Stimulated activated CD8-positive, alpha-beta memory T cell treated with anti-CD3 and anti-CD28 coated beads, Interleukin-4, amount 100 ng/mL, for 48 hours (primary cell): ENCODE results near the gene TEX51.

Experiments used
- DNase-seq: peaks from one replicate; pipeline ENCODE4 v3.0.0-alpha.2; 2020

Gene TEX51

DNA sequence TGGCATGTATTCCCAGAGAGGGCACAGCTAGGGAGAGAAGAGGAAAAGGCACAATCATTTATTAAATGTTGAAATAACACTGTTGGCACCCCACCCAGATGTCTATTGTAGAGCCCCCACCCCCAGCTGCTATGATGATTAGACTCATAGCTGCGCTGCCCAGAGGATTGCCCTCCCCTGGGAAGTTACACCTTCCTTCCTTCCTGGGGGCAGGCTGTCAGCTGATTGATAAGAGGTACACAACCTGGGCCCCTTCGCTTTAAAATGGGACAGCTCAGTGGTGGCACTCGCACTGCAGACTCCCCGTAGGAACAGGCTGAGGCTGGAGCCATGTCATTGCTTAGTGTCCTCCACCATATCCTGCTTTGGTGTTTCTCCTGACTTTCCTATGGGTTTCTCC lies 18.1 kb downstream of the TEX51 start:
- no peak for DNase-seq

DNA sequence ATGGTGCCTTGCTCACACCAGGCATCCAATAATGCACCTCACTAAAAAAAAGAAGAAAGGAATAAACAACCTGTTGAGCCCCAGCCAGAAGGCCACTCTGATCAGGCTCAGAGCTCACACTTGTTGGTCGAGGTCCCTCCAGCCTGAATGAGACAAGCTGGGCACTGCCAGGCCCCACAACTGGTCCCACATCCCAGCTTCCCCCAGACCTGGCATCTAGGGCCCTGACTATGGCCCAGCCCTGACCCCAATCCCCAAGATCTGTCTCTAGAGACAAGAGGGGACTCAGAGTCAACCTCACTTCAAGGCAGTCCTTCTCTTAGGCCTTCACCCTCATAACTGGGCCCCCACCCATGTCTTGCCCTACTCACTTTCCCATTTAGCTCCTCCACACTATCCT lies 22.4 kb downstream of the TEX51 start:
- no peak for DNase-seq

DNA sequence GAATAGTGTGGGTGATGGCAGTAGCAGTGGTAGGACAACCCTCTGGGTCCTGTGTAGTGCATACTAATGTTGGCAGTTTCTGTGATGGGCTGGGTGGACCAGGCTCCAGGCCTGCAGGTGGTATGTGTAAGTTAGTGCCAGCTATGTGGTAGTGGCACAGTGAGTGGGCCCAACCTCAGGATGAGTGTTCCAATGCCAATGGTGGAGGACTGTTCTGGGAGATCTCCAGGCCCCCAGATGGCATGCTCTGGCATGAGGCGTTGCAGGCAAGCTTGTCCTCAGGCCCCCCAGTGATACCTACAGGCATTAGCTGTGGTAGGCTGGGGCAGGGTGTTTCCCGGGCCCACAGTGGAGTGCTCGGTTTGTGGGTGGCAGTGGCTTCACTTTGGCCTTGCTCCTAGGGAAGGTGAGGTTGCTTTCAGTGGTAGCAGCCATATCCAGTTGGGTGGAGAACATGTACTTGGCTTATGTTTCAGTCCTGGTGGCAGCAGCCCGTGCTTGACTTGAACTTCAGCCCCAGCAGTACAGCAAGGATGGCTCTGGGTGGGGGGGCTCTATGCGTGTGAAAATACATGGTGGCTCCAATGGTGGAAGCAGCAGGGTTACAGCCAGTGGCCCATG lies 32.4 kb downstream of the TEX51 start:
- no peak for DNase-seq

DNA sequence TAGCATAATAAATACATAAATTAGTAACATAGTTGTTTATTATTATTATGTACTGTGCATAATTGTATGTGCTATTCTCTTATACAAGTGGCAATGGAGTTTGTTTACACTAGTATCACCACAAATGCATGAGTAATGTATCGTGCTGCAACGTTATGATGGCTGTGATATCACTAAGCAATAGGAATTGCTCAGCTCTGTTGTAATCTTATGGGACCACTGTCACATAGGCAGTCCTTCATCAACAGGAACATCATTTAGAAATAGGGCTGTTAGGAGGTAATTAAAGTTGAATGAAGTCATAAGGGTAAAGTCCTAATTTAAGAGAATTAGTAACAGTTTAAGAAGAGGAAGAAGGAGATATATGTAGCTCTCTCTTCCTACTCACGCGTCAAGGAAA lies 33.8 kb downstream of the TEX51 start:
- no peak for DNase-seq

DNA sequence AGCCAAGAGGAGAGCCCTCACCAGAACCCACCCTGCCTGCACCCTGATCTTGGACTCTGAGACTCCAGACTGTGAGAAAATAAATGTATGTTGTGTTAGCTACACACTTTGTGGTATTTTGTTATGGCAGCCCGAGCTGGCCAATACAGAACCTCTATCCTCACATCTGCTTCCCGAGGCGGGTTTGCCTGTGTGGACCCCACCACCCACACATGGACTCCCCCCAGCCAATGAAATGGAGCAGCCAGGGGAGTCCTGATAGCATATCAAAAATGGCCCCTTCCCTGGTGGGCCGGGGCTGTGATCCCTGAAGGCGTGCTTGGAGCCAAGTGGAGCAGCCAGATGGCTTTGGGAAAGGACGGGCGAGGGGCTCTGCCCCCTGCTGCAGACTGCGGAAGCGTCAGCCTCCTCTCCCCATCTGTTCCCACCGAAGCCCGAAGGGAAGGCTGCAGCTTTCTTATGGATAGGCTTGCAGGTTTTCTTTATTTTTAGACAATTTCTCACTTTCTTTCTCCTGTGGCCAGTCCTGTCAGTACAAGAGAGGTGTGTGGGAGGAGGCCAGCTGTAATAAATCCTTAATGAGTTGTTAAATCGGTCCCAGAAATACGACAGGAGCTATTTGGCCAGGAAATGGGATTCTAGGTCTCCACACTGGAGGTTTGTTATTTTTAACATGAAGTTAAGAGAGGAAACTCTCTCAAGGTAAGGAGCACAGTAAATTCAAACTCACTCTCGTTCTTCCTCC lies 34.4 kb downstream of the TEX51 start:
- DNase-seq, result no peak

DNA sequence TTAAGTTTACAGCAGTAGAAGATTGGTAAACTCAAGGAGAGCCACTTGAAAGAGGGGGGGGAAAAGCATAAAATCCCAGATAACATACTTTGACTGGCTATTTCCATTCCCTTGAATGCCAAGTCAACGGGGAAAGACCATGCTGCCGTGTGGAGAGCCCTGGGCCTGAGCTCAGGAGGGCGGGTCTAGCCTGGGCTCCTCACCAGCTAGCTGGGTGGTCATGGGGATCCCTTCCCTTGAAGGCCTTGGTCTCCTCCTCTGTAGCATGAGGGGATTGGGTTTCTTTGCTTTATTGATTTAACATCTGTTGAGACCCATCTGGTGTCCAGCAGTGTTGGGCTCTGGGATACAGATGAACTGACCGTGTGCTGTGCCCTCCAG lies 35.0 kb downstream of the TEX51 start:
- no peak for DNase-seq

DNA sequence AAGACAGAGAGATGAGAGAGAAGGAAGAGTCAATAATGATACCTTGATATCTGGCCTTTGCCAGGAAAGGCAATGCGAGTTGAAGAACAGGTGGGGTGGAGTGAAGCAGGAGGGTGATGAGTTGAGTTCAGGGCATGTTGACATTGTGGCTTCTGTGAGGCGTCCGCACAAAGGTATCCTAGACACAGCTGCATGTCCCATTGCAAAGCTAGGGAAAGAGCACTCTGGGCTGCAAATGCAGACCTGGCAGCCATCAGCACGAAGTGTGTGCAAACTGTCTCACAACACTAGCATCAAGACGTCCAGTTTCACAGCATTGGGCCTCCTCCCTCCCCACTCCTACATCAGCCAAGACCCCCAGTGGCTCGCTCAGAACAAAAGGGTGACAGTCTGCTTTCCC lies 36.1 kb downstream of the TEX51 start:
- no peak for DNase-seq

DNA sequence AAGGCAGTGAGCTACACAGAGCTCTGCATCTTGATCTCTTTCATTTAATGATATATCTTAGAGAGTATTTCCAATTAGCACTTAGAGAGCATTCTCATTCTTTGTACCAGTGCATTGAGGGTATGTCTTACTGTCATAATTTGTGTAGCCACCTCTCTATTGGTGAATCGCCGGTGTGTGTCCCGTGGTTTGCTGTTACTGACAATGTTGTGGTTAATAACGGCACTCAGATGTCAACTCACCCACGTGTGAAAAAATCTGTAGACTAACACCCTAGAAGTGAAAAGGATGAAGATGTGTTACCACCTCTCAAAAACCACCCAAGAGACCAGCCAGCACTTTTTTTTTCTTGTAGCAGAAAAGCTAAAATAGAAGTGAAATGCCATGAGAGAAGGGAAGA lies 37.1 kb downstream of the TEX51 start:
- no peak for DNase-seq

DNA sequence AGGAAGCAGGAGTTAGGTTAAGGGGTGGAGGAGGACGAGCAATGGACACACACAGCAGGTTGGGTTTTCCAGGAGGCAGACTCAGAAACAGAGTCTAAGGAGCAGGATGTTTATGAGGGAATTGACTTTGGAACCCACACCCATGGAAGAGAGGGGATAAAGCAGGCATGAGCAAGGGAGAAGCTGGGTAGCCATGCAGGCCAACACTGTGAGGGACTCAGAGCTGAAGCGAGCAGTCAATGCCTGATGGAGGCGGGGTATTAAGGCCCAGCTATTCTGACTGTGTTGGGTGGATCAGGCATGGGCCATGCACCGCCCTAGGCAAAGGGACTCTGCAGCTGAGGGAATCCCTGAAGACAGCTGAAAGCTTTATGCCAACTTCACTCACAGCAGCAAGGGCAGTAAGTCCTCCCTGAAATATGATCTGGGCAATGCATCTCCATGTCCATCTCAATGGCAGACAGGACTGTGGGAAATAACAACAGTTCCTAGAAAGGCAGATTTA lies 37.6 kb downstream of the TEX51 start:
- DNase-seq, result no peak

DNA sequence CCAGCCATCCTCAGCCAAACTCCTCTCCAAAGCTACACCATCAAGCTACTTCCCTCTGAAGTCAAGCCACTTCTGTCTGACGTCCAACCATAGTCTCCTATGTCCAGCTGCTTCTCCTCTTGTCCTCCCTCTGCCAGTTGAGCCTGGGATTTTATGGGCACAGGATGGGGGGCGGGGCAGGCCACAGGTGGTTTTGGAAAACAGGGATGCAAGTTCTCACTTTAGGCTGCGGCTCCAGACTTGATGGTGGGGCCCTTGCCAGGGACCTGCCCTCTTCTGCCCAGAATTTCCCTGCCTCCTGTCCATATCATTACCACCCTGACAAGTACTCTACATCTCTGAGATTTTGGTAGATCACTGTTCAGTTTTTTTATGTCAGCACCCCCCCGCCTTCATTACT lies 41.6 kb downstream of the TEX51 start:
- no peak for DNase-seq

DNA sequence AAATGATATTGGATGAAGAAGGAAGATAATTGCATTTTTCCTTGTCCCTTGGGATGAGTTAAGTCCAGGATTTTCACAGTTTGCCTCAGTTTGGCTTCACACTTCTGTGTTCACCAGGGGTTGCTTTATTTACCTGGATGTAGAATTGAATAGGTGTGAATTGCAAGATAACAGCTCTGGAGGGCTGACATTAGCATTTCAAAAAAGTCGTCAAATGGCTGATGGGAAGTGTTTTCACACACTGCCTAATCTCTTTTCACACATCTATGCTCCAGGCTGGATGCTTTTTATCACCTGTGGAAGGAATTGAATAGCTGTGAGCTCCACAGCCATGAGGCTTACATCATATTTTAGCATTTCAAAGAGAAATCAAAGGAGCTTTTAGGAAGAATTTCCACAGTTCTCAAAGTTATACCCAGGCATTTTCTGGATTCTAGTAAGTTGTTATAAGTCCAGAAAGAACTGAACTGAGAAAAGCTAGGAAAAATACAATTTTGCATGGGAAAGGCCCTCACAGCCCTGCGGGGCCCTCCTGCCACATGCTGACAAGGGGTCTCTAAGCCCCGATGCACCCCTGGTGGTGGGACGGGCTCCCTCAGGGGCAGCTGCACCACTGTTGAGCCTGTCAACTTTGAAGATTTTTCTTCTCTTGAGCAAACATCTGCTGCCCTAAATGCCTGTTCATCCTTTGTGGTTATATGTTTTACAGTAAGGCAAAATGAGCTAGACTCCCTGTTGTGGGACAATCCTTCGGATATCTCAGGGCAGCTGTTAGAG lies 43.9 kb downstream of the TEX51 start:
- no peak for DNase-seq

DNA sequence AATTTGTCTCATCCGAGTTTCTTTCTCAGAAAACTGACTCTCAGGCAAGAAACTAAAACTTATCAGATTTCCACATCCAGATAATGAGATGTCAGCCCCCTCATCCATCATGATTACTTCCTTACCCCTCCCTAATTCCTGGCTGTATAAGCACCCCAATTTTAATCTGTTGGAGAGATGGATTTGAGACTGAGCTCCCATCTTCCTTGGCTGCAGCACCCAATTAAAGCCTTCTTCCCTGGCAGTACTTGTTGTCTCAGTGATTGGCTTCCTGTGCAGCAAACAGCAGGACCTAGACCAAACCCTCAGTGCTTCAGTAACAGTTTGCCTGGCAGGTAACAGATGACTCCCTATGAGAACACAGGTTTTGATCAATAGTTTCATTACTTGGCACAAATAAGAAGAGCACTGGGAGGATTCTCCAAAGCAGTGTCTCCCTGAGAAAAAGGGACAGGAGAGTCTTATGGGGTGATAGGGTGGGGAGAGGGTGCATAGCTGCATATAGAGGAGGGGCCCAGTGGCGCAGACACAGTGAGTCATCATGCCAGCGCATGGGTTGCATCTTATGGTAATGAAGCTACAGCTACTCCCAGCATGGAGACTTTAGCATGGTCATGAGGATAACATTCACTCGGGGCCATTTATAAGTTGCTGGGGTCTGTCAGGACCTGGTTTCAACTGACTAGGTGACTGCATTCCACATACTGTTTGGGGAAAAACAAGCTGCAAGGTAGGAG lies 45.1 kb downstream of the TEX51 start:
- DNase-seq, result no peak

DNA sequence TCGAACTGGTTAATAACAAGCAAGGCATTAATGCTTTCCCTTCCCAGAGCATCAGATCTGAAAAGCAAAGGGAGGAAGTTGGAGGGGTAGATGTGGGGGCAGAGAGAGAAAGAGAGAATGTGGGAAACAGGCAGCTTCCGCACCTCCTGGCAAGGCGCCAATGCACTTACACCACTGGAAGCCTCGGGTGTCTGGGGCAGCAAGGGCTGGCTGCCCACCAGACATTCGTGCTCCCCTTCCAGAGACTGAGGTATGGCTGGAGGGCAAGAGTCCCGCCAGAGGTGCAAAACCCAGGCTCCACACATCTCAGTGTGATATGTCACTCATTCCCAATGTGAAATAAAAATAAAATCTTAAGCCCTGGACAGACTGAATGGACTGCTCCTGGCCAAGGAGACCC lies 46.4 kb downstream of the TEX51 start:
- no peak for DNase-seq

DNA sequence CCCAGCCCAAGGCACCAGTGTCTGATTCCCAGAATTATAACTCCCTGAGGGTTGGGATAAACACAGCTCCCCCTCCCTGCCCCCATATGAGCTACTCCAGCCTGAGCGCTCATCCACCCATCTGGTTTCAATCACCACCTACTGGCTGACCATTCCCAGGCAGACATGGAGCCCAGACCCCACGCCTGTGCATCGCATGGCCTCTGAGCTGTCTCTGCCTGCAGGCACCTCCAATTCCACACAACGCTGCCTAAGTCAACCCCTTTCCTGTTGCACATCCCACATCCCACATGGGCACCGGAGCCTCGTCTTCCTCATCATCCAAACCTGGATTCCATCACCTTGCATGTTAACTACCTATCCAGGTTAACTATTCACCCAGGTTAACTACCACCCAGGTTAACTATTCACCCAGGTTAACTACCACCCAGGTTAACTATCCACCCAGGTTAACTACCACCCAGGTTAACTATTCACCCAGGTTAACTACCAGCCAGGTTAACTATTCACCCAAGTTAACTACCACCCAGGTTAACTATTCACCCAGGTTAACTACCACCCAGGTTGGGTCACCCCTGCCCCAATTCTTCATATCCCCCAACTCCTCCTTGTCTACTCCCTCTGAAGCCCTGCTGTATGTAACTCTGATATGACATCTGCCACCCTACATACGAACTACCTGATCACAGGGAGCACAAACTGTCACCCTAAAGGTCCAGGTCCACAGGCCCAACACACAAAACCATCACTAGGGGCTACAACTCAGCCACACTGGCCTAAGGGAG lies 47.8 kb downstream of the TEX51 start:
- DNase-seq, result no peak

DNA sequence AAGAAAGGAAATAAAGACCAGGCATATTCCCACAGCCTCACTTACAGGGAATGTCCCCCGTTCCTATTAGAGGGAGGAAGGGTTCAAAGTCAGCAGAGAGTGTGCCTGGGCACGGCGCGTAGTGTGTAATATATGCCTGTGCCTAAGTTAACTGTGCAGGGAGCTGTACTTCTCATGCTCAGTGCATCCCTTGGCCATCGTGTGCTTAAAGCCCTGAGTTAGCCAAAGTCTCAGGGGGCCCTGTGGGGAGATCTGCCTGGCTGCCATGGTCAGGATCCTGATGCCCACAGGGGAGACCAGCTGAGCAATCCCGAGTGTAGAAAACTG lies 48.4 kb downstream of the TEX51 start:
- DNase-seq, result no peak

DNA sequence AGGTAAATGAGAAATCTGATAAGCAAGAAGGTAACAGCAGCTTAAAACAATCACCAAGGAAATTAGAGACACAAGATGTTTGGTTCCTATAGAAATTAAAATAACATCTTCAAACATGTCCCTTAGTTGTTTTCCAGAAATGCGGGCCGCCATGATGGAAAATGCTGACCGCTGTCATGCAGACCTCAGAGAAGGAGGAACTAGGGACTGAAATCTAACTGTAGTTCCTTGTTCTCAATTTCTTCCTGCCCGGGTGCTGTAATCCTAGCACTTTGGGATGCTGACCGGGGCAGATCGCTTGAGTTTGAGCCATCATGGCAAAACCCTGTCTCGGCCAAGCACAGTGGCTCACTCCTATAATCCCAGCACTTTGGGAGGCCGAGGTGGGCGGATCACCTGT lies 51.1 kb downstream of the TEX51 start:
- DNase-seq, result no peak

DNA sequence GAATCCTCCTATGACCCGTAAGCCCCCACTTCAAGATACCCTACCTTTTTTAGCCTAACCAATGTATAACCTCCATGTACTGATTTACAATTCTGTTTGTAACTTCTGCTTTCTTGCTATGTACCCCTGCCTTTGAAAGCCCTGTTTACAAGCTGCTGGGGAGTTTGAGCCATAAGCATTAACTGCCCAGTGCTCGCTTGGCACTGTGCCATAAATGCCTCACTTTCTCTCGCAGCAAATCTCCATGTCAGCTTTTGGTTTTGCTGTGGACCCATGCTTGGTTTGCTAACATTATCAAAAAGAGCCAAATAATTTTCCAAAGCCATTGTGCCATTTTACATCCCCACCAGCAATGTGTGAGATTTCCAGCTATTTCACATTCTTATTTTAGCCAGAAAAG lies 51.8 kb downstream of the TEX51 start:
- no peak for DNase-seq
